AG04449 (cell line): ENCODE data around the gene SMIM28.

Source experiments
- CTCF ChIA-PET: fragments of 350-600 bp; formaldehyde crosslinking; extraction: SDS; loops from one replicate; lab custom pipeline; 2021; ENCODE audit warnings: antibody characterized with exemption; lab: Yijun Ruan, JAX
- POLR2A ChIA-PET: fragments of 400-600, 350-600 bp; formaldehyde crosslinking; extraction: SDS; loops from one replicate; lab custom pipeline; 2020; ENCODE audit warnings: antibody characterized with exemption, inconsistent platforms; lab: Yijun Ruan, JAX
- DNase-seq: peaks from one replicate; pipeline ENCODE4 v3.0.0-alpha.2; 2010; ENCODE audit warnings: low read depth, low spot score
- H3K4me3 ChIP-seq: 2 replicates; pipeline ENCODE4 v1.5.1; 2011; ENCODE audit warnings: low read depth, mild to moderate bottlenecking, control low read depth, low read length
- CTCF ChIP-seq: IDR thresholded peaks from one replicate; pipeline ENCODE4 v1.5.1; 2011; ENCODE audit warnings: mild to moderate bottlenecking, moderate library complexity, low read length, control low read depth, inconsistent platforms; ENCODE audit not compliant: insufficient read depth; ENCODE audit errors: missing control alignments

The SMIM28 gene

GRCh38 chr6:138416206-138416605, 38.5 kb downstream of the SMIM28 start:
- DNase-seq, result no peak
- CTCF ChIA-PET, result interaction anchor here (1.2 kb wide), 1 partner anchor 105 kb away, joined by 3 read pairs; no protein-coding TSS in a partner anchor
- POLR2A ChIA-PET, result no interaction called here
- H3K4me3 ChIP-seq, result no peak overlapping the region
- TF ChIP-seq CTCF, result no peak

GRCh38 chr6:138417493-138418117, 39.9 kb downstream of the SMIM28 start:
- CTCF ChIA-PET, result interaction anchor here (2.2 kb wide), 1 partner anchor 11 kb away, joined by 10 read pairs; no protein-coding TSS in a partner anchor
- no peak overlapping the region for H3K4me3 ChIP-seq
- no peak for DNase-seq
- TF ChIP-seq CTCF, result no peak
- POLR2A ChIA-PET, result no interaction called here

- TF ChIP-seq CTCF, result no peak
- ChIA-PET CTCF (interaction anchor here (1.1 to 2.2 kb wide), 2 partner anchors 10 to 411 kb away, joined by 3 to 10 read pairs; no protein-coding TSS in a partner anchor), POLR2A (no interaction called here)
These were observed 40.5 kb downstream of the SMIM28 start for GRCh38 chr6:138418118-138418742.

GRCh38 chr6:138419766-138420165, 42.1 kb downstream of the SMIM28 start:
- CTCF ChIA-PET, result no interaction called here
- H3K4me3 ChIP-seq, result no peak overlapping the region
- DNase-seq, result no peak
- POLR2A ChIA-PET, result no interaction called here
- TF ChIP-seq CTCF, result no peak

More at GRCh38 chr6:138418118-138418742, 40.5 kb downstream of the SMIM28 start:
- DNase-seq, result no peak
- no peak overlapping the region for H3K4me3 ChIP-seq

GRCh38 chr6:138420356-138420755, 42.7 kb downstream of the SMIM28 start:
- H3K4me3 ChIP-seq, result no peak overlapping the region
- ChIA-PET CTCF (no interaction called here), POLR2A (no interaction called here)
- TF ChIP-seq CTCF, result no peak
- no peak for DNase-seq

GRCh38 chr6:138421089-138421488, 43.4 kb downstream of the SMIM28 start:
- H3K4me3 ChIP-seq, result no peak overlapping the region
- no peak for DNase-seq
- ChIA-PET CTCF (interaction anchor here (0.6 to 2.1 kb wide), 3 partner anchors 88 to 305 kb away, joined by 3 to 7 read pairs (median 3); no protein-coding TSS in a partner anchor), POLR2A (no interaction called here)
- TF ChIP-seq CTCF, result no peak
